Measurements from ENCODE around the gene KRTAP4-9.
"Not testable (repeated sequence)": the region's sequence is repeated elsewhere in the genome, so short reads cannot be mapped to it uniquely, and the experiment has no call there.

The KRTAP4-9 gene

GRCh38 chr17:41105347-41105746 lies at the start of gene KRTAP4-9:
Gene KRTAP4-9, plus strand, starts transcription at chr17:41105389. Its CDS starts 0 bp downstream, at chr17:41105389.
- not testable (repeated sequence) for DNase-seq (ENCODE audit: insufficient read length, low spot score)
- FAIRE-seq: peak; percentile 91

DNA sequence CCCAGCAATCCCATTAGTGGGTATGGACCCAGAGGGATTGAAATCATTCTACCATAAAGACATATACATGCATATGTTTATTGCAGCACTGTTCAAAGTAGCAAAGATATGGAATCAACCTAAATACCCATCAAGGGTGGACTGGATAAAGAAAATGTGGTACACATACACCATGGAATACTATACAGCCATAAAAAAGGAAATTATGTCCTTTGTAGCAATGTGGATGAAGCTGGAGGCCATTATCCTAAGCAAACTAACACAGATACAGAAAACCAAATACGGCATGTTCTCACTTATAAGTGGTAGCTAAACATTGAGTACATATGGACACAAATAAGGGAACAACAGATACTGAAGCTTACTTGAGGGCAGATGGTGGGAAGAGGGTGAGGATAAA lies 47.6 kb upstream of the KRTAP4-9 start:
- DNase-seq (ENCODE audit: insufficient read length, low spot score) (no peak), FAIRE-seq (peak; percentile 64)

- no peak for FAIRE-seq
- no peak for DNase-seq (ENCODE audit: insufficient read length, low spot score)
Observed at GRCh38 chr17:41058741-41059140, 46.4 kb upstream of the KRTAP4-9 start.

DNA sequence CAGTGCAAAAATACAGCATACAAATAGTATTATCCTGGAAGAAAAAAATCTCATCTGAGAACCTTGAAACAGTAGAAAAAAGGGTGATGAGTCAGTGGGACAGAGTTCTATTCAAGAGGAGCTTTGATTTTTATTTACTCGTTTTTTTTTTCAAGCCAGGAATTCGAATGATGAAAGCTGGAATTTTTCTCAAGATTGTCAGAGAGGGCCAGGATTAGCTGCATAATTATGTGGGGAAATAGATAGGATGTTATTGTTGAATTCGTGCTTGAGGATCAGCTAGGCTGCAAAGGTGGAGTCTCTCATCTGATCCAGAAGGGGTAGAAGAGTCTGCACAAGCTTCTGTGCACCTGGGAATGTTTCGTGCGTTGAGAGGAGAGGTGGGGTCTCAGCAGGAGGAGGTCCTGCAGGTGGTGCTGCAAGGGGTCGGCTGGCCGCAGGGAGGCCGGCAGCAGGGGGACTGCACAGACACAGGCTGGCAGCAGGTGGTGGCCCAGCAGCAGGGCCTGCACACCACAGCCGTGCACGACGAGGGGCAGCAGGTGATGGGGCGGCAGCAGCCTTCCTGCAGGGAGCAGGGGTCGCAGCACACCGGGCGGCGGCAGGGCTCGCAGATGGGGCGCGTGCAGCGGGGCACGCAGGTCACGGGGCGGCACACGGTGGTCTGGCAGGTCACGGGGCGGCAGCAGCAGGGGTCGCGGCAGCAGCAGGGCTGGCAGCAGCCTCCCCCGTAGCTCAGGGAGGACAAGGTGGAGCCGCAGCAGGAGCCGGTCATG lies 45.7 kb upstream of the KRTAP4-9 start:
- DNase-seq (ENCODE audit: insufficient read length, low spot score): peak; percentile 45

DNA sequence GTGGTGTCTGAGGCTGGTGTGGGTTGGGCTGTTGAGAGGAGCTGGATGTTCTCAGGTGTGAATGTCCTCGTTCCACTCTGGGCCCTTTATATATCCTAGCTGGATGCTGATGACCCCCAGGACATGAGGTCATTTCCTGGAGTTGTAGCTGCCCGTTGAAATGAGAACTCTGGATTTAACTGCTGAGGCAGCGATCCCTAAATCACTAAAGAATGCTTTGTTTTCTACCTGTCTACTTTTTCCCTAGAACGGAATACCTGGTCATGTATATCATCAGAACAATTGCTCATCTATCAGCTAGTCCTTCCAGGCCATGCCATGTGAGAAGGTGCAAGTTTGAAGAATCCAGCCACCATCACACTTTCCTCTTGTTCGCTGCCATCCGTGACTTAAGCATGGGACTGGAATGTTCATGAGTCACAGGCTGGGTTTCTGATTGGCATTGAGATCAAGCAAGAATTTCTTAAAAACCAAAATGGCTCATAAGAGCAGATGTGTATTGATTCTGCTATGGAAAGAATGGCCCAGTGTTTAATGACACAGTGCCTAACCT lies 45.1 kb upstream of the KRTAP4-9 start, which contains the start of gene KRTAP2-3:
TSS of gene KRTAP2-3 (minus strand) at position 63 of the 553 bp plus-strand sequence. CDS start 64 bp downstream, outside the sequence.
- DNase-seq (ENCODE audit: insufficient read length, low spot score) (peak; percentile 68), FAIRE-seq (peak; percentile 98)

More for the DNA sequence above, 45.7 kb upstream of the KRTAP4-9 start:
- FAIRE-seq: not testable (repeated sequence)

- DNase-seq (ENCODE audit: insufficient read length, low spot score) (peak; percentile 65), FAIRE-seq (peak; percentile 89)
Observed at GRCh38 chr17:41061964-41062363, 43.2 kb upstream of the KRTAP4-9 start.

GRCh38 chr17:41063449-41063848 lies 41.7 kb upstream of the KRTAP4-9 start:
- FAIRE-seq (peak; percentile 81), DNase-seq (ENCODE audit: insufficient read length, low spot score) (no peak)

DNA sequence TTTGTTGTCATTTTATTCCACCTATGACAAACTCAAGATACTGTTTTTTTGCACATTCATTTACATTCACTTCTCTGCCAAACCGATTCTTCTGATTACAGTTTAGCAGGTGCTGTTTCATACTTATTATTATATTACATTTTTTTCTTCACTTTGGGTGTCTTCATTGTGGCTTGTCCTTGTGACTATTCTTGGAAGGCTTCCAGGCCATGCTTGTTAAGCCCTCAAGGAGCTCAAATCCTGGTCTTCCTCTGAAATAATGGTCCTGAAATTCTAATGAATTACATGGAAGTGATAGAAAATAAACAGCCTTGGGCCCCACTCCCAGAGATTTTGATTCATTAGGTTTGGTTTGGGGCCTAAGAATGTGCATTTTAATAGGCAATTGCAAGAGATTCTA lies 40.9 kb upstream of the KRTAP4-9 start:
- FAIRE-seq: no peak

DNA sequence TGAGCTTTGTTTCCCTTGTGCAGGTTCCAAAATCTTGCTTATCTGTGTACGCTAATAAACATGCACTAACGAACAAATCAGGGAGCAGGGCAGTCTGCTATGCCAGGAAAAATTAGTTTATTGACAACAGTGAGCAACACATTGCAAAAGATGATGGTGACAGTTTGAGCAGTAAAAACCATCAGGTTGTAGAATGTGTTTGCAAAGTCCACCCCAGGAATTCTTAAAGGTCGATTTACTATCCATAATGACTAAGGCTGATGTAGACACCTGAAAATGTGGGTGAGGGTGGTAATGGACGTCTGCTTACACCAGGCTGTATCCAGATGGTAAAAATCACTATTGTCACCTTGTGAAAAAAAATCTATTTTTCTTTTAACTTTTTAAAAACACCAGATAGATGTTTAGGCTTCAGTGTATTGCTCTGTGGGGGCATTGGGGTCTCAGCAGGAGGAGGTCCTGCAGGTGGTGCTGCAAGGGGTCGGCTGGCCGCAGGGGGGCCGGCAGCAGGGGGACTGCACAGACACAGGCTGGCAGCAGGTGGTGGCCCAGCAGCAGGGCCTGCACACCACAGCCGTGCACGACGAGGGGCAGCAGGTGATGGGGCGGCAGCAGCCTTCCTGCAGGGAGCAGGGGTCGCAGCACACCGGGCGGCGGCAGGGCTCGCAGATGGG lies 40.0 kb upstream of the KRTAP4-9 start:
- FAIRE-seq: not testable (repeated sequence)

More for the DNA sequence above, 40.9 kb upstream of the KRTAP4-9 start:
- no peak for DNase-seq (ENCODE audit: insufficient read length, low spot score)

GRCh38 chr17:41065829-41066624 lies 39.2 kb upstream of the KRTAP4-9 start, which contains the start of gene KRTAP2-4:
Gene KRTAP2-4, minus strand, starts transcription at chr17:41065879. Its CDS starts 34 bp downstream, at chr17:41065845.
- peak; percentile 80 for FAIRE-seq
- DNase-seq (ENCODE audit: insufficient read length, low spot score): no peak

More for the DNA sequence above, 40.0 kb upstream of the KRTAP4-9 start:
- DNase-seq (ENCODE audit: insufficient read length, low spot score): not testable (repeated sequence)

- FAIRE-seq (no peak), DNase-seq (ENCODE audit: insufficient read length, low spot score) (no peak)
Observed at GRCh38 chr17:41067281-41067680, 37.9 kb upstream of the KRTAP4-9 start.

DNA sequence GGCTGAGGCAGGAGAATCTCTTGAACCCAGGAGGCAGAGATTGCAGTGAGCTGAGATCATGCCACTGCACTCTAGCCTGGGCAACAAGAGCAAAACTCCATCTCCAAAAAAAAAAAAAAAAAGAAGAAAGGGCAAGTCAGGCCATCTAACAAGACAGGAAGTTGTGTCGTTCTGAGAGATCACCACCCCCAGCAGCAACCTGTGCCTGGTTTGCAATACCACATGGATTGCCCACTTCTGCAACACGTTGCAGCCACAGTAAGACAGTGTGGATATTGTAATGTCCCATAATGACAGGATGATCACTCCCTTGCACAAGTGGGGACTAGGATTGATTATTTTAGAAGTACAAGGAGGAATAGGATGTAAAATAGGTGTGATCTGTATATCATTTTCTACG lies 36.2 kb upstream of the KRTAP4-9 start:
- DNase-seq (ENCODE audit: insufficient read length, low spot score) (no peak), FAIRE-seq (peak; percentile 46)

GRCh38 chr17:41071606-41072360 lies 33.4 kb upstream of the KRTAP4-9 start:
- peak; percentile 63 for FAIRE-seq
- no peak for DNase-seq (ENCODE audit: insufficient read length, low spot score)

DNA sequence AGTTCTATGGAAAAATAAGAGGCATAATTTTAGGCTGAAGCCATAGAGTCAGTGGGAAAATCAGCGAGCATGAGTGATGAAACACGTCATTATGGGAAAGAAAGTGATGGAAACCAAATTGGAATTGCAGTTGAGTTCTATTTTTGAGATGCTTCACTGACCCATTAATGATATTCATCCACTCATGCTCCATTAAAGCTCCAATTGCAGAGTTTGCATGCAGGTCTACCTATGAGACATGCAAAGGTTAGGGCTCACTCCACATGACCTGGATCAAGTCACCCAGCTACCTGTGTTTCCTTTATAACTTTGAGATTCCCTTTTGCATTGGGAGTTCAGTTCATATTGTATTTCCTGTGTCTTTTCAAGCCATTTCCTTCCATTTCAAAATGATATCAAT lies 31.5 kb upstream of the KRTAP4-9 start:
- DNase-seq (ENCODE audit: insufficient read length, low spot score) (no peak), FAIRE-seq (no peak)

- no peak for FAIRE-seq
- no peak for DNase-seq (ENCODE audit: insufficient read length, low spot score)
Observed at GRCh38 chr17:41076788-41077187, 28.4 kb upstream of the KRTAP4-9 start.

GRCh38 chr17:41082626-41083025 lies 22.6 kb upstream of the KRTAP4-9 start:
- FAIRE-seq (peak; percentile 9), DNase-seq (ENCODE audit: insufficient read length, low spot score) (peak; percentile 40)

- FAIRE-seq: peak; percentile 95
- DNase-seq (ENCODE audit: insufficient read length, low spot score): not testable (repeated sequence)
Observed at GRCh38 chr17:41083427-41083826, 21.8 kb upstream of the KRTAP4-9 start.

- peak; percentile 20 for FAIRE-seq
- DNase-seq (ENCODE audit: insufficient read length, low spot score): not testable (repeated sequence)
Observed at GRCh38 chr17:41084100-41084856, 20.9 kb upstream of the KRTAP4-9 start, which contains the start of gene KRTAP4-7. Gene KRTAP4-7, plus strand, starts transcription at chr17:41084150. Its CDS starts 57 bp downstream, at chr17:41084207.

Measured in HTR-8/SVneo (cell line).